Measurements from ENCODE around the gene COL17A1.

Gene COL17A1

DNA sequence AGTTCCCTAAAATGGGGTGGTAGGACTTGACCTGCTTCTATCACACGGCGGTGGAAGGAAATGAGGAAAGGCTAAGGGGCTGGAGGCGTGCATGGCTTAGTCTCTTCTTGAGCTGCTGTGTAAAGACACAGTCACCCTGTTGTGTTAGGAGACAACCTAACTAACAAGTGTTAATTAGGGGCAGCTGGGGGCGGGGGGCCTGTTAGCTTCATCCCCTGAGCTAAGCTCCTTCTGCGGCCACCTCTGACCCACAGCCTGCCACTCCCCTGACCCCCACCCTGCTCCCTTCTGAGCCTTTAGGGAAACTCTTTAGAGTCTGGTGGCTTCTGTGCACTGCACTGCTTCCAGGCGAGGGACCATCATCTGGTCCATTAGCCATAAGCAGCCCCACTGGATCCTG is 28.0 kb downstream of the COL17A1 start:
- TF ChIP-seq, protein P1, sequence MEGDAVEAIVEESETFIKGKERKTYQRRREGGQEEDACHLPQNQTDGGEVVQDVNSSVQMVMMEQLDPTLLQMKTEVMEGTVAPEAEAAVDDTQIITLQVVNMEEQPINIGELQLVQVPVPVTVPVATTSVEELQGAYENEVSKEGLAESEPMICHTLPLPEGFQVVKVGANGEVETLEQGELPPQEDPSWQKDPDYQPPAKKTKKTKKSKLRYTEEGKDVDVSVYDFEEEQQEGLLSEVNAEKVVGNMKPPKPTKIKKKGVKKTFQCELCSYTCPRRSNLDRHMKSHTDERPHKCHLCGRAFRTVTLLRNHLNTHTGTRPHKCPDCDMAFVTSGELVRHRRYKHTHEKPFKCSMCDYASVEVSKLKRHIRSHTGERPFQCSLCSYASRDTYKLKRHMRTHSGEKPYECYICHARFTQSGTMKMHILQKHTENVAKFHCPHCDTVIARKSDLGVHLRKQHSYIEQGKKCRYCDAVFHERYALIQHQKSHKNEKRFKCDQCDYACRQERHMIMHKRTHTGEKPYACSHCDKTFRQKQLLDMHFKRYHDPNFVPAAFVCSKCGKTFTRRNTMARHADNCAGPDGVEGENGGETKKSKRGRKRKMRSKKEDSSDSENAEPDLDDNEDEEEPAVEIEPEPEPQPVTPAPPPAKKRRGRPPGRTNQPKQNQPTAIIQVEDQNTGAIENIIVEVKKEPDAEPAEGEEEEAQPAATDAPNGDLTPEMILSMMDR (IDR thresholded peaks at IDR 0.05; ENCODE audit: borderline replicate concordance, insufficient read depth, low read depth, low read length), result no peak
- no peak overlapping the region for H3K4me3 ChIP-seq (ENCODE audit: low read depth, low read length)

DNA sequence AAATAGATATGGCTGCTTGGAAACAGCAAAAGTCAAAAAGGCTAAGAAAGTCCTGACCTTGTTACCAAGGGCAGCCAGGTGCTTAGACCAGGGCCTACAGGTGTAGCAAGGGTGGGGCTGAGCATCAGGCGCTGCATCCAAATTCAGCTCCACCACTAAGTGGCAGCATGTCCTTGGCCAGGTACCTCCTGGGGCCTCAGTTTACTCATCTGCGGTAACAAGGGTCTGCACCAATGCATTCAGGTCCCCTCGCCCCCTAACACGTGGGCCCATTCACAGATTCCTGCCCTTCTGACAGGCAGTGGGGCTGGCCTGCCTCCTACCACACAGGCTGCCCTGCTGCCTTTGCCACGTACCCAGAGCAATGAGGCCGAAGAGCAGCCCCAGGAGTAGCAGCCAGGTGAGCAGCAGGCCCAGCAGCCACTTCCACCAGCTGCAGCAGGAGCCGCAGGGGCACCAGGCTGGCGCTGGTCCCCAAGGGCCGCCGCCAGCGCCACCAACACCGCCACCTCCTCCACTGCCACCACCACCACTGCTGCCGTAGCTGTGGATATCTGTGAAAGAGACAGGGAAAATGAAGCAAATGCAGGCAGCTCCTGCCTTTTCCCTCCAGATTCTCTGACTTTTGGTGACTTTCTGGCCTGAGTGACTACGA is 28.9 kb downstream of the COL17A1 start:
- TF ChIP-seq, protein P1 (IDR thresholded peaks at IDR 0.05; ENCODE audit: borderline replicate concordance, insufficient read depth, low read depth, low read length), result no peak

DNA sequence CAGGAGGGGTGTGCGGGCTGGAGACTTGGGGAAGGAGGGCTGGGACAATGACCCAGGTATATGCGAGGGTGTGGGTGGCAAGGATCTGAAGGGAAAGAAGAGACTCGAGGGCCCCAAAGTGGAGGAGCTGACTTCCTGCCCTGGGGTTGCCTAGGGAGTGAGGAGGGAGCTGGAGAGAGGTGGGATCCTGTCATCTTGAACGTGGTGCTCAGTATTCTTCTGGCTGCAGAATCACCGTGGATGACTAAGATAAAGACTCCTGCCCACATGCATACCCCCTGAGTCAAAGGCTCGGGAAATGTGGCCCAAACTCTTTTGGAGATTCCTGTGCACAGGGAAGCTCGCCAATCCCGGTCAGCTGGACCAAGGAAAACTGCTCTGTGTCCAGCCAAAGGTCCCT is 31.2 kb downstream of the COL17A1 start:
- no peak overlapping the region for H3K4me3 ChIP-seq (ENCODE audit: low read depth, low read length)

More for the DNA sequence above, 28.9 kb downstream of the COL17A1 start:
- H3K4me3 ChIP-seq (ENCODE audit: low read depth, low read length), result no peak overlapping the region

DNA sequence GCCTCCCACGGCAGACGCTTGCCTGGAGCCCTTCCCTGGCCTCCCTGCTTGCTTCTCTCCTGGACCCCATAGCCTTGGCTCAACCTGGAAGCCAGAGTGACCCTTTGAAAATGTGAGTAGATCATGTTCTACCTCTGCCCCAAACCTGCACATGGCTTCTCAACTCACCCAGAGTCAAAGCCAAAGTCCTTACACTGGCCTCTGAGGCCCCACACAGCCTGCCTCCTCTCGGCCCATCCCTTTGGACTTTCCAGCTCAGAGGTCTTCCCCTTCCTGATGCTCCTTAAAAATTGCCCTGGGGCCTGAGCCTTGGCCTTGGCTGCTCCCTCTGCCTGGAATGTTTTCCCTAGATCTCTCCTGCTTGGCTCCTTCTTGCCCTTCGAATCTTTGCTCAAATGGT is 32.5 kb downstream of the COL17A1 start:
- TF ChIP-seq, protein P1 (IDR thresholded peaks at IDR 0.05; ENCODE audit: borderline replicate concordance, insufficient read depth, low read depth, low read length), result no peak
- no peak overlapping the region for H3K4me3 ChIP-seq (ENCODE audit: low read depth, low read length)

More for the DNA sequence above, 31.2 kb downstream of the COL17A1 start:
- TF ChIP-seq, protein P1 (IDR thresholded peaks at IDR 0.05; ENCODE audit: borderline replicate concordance, insufficient read depth, low read depth, low read length), result no peak

DNA sequence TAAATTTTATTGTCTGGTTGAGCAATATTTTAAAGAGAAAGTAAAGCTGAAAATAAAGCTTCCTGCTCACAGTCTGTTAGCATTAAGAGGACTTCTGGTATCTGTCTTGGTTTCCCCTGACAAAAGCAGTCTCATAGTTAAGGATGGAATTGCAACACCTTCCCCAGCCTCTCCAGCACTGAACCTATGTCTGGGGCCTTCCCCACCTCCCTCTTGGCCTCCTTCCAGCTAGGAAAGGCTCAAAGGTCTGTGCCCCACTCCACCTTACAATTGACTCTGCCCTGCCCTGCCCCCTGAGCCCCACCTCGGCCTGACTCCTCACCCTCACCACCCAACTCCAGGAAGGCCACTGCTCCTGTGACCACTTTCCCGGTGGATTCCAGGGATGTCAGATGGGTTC is 33.2 kb downstream of the COL17A1 start:
- TF ChIP-seq, protein P1 (IDR thresholded peaks at IDR 0.05; ENCODE audit: borderline replicate concordance, insufficient read depth, low read depth, low read length), result no peak
- H3K4me3 ChIP-seq (ENCODE audit: low read depth, low read length), result no peak overlapping the region

DNA sequence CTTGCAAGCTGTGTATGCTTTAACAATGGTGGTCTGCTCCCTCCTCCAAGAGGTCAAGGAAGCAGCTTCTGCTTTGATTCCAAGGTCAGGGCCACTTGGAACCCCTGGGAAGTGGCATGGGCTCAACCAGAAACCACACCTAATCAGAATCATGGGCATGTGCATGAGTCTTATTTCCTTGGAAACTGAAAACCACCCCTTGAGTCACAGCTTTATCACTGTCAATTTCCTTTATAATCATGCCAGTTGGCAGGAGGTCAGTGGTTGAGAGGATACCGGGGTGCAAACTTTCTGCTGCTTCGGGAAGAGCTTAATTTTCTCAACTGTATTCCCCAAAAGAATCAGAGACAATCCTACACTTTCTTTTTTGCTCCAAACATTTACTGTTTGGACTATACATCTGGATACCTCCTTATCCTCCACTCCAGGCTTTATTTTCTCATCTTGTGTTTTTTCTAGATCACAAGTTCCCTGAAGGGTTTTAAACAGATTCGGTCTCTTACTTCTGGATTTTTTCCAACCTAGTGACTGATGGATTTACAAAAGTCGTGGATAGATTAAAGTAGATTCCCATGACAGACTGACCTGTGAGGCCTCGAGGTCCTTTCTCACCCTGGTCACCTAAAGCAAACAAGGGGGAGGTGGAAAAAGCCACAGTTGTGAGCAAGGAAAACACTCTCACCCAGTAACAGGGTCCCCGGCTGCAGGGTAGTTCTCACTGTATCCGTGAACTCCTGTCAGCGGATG is 36.0 kb downstream of the COL17A1 start:
- H3K4me3 ChIP-seq (ENCODE audit: low read depth, low read length), result no peak overlapping the region
- TF ChIP-seq, protein P1 (IDR thresholded peaks at IDR 0.05; ENCODE audit: borderline replicate concordance, insufficient read depth, low read depth, low read length), result no peak

DNA sequence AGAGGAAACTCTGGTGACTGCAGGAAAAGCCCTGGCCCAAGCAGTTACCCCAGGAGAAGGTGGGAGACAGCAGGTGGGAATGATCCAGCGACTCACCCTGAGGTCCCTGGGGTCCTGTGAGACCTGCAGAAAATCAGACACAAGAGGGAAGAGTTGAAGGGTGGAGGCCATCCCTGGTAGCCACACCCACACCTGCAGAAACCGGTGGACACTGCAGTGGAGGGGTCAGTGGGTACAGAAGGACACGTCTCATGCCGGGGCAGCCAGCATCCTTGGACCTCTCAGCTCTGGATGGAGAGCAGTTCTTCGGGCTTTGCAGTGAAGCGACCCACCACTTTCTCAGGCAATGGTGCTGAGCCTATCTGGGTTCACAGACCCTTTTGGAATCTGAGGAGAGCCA is 39.0 kb downstream of the COL17A1 start:
- H3K4me3 ChIP-seq (ENCODE audit: low read depth, low read length), result no peak overlapping the region
- TF ChIP-seq, protein P1 (IDR thresholded peaks at IDR 0.05; ENCODE audit: borderline replicate concordance, insufficient read depth, low read depth, low read length), result no peak

Measured in GM12875 (cell line).